KBM-7 (cell line): Measurements from ENCODE around the gene TMEM45B.
"Not testable (repeated sequence)": the region's sequence is repeated elsewhere in the genome, so short reads cannot be mapped to it uniquely, and the experiment has no call there.

Source experiments
- DNase-seq: peaks from one replicate; pipeline ENCODE4 v3.0.0-alpha.2; 2015
- in situ Hi-C: fragments of 300-500 bp; cut with MboI; formaldehyde crosslinking; loops from 2 replicates; pipeline ENCODE4 v1.14.3; 2020; ENCODE audit warnings: low sequenced_read_pairs, low pct_unique_long_range_greater_than_20kb, mixed read lengths

The TMEM45B gene

DNA sequence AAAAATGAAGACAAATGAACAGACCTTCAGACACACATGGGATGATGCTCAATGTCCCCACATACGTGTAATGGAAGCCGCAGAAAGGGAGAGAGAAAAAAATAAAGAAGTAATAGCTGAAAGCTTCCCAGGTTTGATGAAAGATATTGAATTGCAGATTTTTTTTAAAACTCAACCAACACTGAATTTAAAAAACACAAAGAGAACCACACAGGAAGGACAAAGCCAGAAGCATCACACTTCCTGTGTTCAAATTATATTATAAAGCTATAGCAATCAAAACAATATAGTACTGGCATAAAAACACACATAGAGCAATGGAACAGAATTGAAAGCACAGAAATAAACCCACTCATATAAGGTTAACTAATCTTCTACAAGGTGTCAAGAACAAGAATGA is 26.5 kb downstream of the TMEM45B start:
- DNase-seq = no peak
- in situ Hi-C loops = no loop called here

DNA sequence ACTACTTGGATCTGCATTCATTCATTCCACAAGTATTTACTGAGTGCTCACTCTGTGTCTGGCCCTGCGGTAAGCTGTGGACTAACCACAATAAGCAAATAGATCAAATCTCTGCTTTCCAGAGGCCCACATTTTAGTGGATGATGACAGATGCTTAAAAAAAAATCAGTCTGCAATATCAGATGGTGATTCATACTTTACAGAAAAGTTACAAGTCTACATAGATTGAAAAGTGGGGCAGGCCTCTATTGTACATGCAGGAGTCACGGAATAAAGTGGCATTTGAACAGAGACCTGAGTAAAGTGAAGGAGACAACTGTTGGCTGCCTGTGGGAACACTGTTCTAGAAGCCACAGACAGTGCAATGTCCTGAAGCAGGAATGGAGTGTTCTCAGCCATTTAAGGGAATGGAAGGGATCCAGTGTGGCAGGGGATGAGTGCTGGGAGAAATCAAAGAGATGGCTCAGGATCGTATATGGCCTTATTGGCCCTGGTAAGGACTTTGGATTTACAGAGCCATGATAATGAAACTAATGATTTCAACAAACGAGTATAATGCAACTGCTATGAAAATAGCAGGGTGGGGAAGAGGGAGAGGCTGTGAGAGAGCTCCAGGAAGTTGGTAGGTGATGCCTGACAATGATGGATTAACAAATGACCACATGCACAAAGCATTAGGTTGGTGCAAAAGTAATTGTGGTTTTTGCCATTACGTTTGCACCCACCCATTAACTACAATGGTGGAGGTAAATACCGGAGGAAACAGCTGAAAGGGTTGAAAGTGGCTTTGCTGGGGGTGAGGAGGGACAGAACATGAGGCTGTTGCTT is 31.1 kb downstream of the TMEM45B start:
- peak; percentile 40 for DNase-seq
- in situ Hi-C loops = no loop called here

DNA sequence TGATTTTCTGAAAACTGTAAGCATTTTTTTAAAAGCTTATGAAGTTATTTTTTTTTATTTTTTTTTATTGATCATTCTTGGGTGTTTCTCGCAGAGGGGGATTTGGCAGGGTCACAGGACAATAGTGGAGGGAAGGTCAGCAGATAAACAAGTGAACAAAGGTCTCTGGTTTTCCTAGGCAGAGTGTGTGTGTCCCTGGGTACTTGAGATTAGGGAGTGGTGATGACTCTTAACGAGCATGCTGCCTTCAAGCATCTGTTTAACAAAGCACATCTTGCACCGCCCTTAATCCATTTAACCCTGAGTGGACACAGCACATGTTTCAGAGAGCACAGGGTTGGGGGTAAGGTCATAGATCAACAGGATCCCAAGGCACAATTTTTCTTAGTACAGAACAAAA is 31.7 kb downstream of the TMEM45B start:
- DNase-seq, in situ Hi-C loops: not testable (repeated sequence)

GRCh38 chr11:129849447-129850130 is 33.9 kb downstream of the TMEM45B start:
- in situ Hi-C loops = no loop called here
- DNase-seq = no peak

DNA sequence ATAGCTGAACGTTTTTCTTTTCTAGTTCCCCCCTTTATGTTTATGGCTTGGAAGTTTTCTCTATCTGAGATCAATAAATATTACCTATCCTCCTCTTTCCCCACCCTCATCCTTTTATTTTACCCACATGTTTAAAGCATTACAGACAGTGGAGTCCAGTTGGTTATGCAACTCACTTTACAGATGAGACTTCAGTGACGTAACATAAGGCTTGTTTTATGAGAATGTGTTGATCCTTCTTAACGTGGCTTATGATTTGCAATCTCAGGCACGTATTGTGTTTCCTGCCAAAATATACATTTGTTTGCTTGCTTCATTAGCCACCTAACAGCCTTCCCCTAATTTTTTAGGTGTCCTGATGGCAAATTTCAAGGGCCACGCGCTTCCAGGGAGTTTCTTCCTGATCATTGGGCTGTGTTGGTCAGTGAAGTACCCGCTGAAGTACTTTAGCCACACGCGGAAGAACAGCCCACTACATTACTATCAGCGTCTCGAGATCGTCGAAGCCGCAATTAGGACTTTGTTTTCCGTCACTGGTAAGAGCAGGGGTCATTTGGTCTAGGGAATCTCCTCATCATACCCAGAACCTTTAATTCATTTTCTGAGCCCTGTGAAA is 36.6 kb downstream of the TMEM45B start:
- no peak for DNase-seq
- in situ Hi-C loops = no loop called here

- no peak for DNase-seq
- in situ Hi-C loops = no loop called here
Measured at GRCh38 chr11:129853518-129854231, 38.0 kb downstream of the TMEM45B start.

- DNase-seq = no peak
- in situ Hi-C loops = no loop called here
Measured at GRCh38 chr11:129854232-129854805, 38.7 kb downstream of the TMEM45B start.

DNA sequence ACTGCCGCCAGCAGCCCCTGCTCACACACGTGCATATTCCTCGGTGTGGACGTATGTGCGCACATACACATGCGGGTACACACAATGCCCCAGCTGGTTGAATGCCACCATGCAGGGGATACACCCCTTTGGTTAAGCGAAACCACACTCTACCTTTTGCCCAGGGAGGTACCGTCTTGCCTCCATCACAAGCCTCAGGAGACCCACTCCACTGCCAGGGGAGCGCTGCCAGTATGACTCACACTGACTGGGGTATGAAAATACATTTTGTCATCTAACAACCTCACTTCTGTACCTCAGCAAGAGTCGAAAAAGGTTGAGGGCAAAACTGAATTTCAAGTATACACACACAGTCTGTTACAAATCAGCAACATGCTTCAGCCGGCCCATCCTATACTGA is 39.4 kb downstream of the TMEM45B start:
- in situ Hi-C loops = no loop called here
- DNase-seq = no peak

DNA sequence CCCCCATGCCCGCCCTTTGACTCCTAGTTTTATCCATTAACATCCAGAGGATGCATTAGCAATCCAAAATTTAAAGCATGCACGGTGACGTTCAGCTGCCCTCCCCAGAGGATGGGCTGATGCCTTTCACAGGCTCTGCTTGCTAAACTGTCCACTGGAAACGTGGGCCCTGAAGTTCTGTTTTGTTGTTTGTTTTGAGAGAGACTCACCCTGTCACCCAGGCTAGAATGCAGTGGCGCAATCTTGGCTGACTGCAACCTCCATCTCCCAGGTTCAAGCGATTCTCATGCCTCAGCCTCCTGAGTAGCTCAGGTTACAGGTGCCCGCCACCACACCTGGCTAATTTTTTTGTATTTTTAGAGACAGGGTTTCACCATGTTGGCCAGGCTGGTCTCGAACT is 40.4 kb downstream of the TMEM45B start:
- DNase-seq = no peak
- in situ Hi-C loops = no loop called here

GRCh38 chr11:129861702-129862522 is 46.3 kb downstream of the TMEM45B start:
- DNase-seq = no peak
- in situ Hi-C loops = no loop called here

GRCh38 chr11:129864811-129865210 is 49.2 kb downstream of the TMEM45B start:
- DNase-seq = no peak
- in situ Hi-C loops = no loop called here

DNA sequence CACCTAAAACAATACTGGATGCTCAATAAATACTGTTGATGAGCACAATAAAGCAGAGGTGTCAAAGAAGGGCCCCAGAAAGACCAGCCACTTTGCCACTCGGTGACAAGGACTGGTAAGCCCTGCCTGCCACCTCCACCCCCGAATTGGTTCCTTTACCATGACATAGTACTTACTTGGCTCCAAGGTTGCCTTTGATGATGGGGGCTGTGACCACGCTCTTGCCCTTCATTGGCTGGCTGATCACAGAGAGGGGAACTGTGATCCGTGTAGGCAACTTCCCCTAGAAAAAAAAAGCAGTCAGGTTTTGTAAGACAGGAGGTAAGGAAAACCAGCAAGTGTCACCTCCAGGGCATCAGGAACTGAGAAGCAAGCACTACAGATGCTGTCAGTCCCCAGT is 50.1 kb downstream of the TMEM45B start:
- no peak for DNase-seq
- in situ Hi-C loops = no loop called here

DNA sequence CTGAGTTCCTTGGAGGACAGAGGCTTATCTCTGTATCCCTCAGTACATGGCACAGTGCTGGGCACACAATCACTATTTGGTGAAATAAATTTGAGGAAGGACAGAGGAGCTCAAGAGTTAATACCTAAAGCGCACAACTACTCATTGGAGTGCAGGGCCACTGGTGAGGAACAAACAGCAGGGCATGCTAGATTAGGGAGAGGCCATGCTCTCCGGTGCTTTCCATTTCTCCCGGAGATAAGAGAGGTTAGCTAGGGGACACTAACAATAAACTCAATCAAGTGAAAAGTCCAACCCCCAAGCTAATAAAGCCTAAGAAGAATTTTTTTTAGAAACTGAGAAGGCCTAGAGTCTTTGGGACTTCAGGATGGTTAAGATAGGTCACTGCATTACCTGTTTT is 50.7 kb downstream of the TMEM45B start:
- no peak for DNase-seq
- in situ Hi-C loops = no loop called here

DNA sequence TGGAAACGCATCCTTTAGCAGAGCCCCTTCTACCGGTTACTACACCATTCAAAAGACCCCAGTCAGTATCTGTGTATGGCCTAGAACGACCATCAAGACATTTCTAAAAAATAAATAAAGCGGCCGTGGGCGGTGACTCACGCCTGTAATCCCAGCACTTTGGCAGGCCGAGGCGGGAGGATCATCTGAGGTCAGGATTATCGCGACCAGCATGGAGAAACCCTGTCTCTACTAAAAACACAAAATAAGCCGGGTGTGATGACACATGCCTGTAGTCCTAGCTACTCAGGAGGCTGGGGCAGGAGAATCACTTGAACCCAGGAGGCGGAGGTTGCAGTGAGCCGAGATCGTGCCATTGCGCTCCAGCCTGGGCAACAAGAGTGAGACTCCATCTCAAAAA is 53.0 kb downstream of the TMEM45B start:
- DNase-seq, in situ Hi-C loops: not testable (repeated sequence)

GRCh38 chr11:129871914-129872313 is 56.3 kb downstream of the TMEM45B start:
- in situ Hi-C loops = no loop called here
- DNase-seq = no peak

DNA sequence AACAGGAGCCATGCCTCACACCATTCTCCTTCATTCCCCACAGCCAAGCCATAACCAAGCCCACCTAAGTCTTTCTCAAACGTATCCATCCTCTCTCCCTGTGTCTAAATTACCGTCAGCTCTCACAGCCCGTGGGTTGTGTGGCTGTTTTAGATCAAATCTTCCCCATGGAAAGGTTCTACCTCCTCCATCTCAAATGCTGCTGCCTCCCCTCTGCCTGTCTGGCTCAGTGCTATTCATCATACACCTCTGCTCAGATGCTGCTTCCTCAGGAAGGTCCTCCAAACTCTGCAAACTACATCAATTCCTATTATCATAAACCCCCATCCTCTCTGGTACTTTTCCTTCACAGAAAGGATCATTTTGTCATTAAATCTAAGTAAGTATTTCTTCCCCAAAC is 64.7 kb downstream of the TMEM45B start:
- no peak for DNase-seq
- in situ Hi-C loops = no loop called here

GRCh38 chr11:129881570-129882170 is 66.0 kb downstream of the TMEM45B start:
- in situ Hi-C loops = no loop called here
- peak; percentile 57 for DNase-seq

GRCh38 chr11:129884581-129884980 is 68.9 kb downstream of the TMEM45B start:
- DNase-seq = no peak
- in situ Hi-C loops = no loop called here
